ENCODE results near the gene TRIML2. TPM values are rescaled to one million over a fixed set of nuclear protein-coding genes. Genes with fewer than 3 reads are reported as not detected.

Gene TRIML2
- total RNA-seq, 4 donors from 2014 or later = not detected

- peak; percentile 84 for ATAC-seq (ENCODE audit: low FRiP score)
- DNase-seq (ENCODE audit: low spot score) = no peak
- TF ChIP-seq, protein P1, sequence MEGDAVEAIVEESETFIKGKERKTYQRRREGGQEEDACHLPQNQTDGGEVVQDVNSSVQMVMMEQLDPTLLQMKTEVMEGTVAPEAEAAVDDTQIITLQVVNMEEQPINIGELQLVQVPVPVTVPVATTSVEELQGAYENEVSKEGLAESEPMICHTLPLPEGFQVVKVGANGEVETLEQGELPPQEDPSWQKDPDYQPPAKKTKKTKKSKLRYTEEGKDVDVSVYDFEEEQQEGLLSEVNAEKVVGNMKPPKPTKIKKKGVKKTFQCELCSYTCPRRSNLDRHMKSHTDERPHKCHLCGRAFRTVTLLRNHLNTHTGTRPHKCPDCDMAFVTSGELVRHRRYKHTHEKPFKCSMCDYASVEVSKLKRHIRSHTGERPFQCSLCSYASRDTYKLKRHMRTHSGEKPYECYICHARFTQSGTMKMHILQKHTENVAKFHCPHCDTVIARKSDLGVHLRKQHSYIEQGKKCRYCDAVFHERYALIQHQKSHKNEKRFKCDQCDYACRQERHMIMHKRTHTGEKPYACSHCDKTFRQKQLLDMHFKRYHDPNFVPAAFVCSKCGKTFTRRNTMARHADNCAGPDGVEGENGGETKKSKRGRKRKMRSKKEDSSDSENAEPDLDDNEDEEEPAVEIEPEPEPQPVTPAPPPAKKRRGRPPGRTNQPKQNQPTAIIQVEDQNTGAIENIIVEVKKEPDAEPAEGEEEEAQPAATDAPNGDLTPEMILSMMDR (IDR thresholded peaks at IDR 0.05) = no peak
Observed at GRCh38 chr4:188127214-188127874, 17.9 kb upstream of the TRIML2 start.

DNA sequence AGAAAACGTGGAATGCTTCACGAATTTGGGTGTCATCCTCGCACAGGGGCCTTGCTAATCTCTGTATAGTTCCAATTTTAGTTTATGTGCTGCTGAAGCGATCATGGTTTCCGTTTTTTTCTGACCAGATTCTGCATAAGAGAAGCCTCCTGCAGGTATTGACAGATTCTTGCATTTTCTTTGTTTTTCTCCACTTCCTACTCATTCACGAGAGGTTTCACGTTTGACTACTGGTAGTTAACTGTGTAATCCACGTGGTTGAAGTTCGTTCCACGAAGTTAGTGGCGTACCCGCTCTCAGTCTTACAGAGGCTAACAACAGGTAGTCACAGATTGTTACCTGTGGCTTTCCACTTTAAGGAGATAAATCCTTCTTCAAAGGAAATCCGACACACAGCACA lies 12.1 kb upstream of the TRIML2 start:
- TF ChIP-seq, protein P1 (IDR thresholded peaks at IDR 0.05) = no peak
- ATAC-seq (ENCODE audit: low FRiP score) (no peak), DNase-seq (ENCODE audit: low spot score) (no peak)

DNA sequence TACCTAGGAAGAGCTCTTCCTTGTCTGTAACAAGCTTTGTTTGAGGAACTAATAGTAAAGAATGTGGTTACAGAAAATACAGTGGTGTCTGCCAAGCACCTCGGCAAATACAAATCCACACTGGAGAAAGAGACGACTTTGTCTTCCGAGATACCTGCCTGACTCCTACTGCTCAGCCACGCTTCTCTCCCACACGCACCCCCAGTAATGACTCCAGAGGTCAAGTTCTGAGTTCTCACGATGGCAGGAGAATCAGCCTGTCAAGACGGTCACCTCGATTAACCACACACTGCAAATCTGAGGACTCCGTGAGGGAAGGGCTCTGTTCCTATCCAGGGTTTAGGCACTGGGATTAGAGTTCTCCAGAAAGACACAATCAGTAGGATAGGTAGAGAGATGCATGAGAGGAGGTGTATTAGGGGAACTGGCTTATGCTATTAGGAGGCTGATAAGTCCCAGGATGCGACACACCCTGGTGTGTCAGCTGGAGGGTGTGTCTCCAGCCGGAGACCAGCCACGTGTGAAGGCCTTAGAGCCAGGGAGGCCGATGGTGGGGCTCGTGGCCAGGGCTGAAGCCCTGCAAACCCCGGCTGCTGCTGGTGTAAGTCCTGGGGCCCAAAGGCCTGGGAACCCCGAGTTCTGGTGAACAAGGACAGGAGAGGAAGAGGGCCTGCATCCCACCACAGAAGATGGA lies 8.4 kb upstream of the TRIML2 start:
- TF ChIP-seq, protein P1 (IDR thresholded peaks at IDR 0.05) = no peak
- ATAC-seq (ENCODE audit: low FRiP score) = no peak
- DNase-seq (ENCODE audit: low spot score) = no peak

- TF ChIP-seq, protein P1 (IDR thresholded peaks at IDR 0.05) = no peak
- no peak for ATAC-seq (ENCODE audit: low FRiP score)
- DNase-seq (ENCODE audit: low spot score) = no peak
Observed at GRCh38 chr4:188113156-188113555, 3.8 kb upstream of the TRIML2 start.

DNA sequence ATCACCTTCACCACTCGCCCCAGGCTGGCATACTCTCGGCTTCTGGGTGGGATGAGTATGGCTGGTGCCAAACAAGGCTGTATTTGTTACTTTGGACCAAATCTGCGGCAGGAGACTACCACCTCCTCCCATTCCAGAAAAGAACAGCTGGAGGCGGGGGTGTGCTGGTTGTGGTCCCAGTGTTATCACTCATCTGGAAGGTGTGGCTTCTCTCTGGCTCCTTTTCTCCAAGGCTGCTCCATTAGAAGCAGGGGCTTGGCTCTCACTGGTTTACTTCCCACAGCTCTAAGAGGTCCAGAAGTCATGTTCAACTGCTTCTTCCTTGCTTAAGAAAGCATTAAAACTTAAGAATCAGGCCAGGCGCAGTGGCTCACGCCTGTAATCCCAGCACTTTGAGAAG lies 2.6 kb upstream of the TRIML2 start:
- ATAC-seq (ENCODE audit: low FRiP score) = no peak
- no peak for DNase-seq (ENCODE audit: low spot score)
- TF ChIP-seq, protein P1 (IDR thresholded peaks at IDR 0.05) = no peak

DNA sequence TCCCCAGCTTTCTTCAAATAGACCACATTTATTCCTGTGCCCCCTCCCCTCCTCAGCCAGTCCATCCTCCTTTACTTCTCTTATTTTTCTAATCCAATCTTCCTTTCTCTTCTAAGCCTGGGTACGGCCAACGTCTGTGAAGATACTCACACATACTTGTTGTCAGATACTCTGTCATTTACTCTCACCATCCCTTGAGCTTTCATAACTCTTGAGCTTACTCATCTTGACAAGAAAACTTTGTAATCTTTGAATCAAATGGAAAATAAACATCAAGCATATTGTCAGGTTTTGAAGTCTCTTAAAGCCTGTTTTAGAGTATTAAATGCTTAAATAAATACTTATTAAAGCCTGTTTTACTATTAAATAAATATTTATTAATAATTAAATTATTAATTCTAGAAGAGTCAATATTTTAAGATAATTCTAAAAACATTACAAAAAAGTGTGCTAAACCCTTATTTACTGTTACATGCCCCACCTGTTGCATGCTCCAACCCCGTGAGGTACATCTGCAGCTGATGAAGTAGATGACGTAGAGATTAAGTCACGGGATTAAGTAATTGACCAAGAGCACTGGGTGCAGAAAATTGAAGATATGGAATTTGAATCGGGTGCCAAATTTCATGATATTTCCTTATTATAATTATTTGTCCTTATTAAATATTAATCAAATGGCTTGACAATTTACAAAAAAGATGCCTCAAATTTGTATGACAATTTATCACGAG lies 1.5 kb upstream of the TRIML2 start:
- ATAC-seq (ENCODE audit: low FRiP score) = no peak
- TF ChIP-seq, protein P1 (IDR thresholded peaks at IDR 0.05) = no peak
- no peak for DNase-seq (ENCODE audit: low spot score)

Measured in omental fat pad (tissue), 4 donors.